ENCODE results near the gene EDN1. TPM values are rescaled to one million over a fixed set of nuclear protein-coding genes. Genes with fewer than 3 reads are reported as not detected.

The EDN1 gene
- total RNA-seq, 2 experiments from 2014 or later, result 0.15 to 0.24 TPM

DNA sequence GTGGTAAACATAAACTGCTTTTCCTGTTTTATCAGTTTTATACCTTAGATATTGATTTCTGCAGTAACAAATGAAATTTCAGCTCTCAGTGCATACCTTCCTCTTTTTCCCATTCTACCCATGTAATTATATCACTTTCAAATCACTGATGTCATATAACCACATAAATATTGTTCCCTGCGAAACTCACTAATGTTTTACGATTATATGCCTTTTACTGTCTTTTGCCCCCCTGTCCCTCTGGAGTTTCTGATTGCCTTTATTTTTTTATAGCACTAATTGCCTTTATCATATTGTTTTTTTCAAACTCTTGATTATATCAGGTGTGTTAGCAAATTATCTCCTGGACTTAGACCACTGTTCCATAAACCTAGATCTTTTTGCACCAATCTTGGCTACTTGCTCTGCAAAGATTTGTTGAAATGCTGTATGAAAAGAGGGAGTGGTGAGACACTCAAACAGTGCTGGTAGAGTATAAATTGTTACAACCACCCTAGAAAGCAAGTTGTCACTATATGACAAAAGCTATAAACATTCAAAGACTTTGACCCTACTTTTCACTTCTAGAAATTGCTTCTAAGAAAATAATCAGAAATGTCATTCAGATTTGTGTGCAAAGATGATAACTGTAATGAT lies 29.6 kb upstream of the EDN1 start:
- intact Hi-C loops (cut with micrococcal nuclease), result no loop called here
- CTCF ChIA-PET, result interaction anchor here (0.6 to 1.3 kb wide), 2 partner anchors 29 to 346 kb away, joined by 3 to 4 read pairs; partner anchors contain the start of gene EDN1
- no peak overlapping the region for H3K27ac Mint-ChIP-seq

GRCh38 chr6:12261502-12261901 lies 28.7 kb upstream of the EDN1 start:
- CTCF ChIA-PET, result interaction anchor here (1.3 kb wide), 1 partner anchor 28 kb away, joined by 4 read pairs; the partner anchor contains the start of gene EDN1
- no peaks in the 10 kb centered on the region for H3K9me3 Mint-ChIP-seq
- intact Hi-C loops (cut with micrococcal nuclease), result no loop called here
- H3K4me1 Mint-ChIP-seq (ENCODE audit: low read depth), result peaks cover 1% of the 10 kb centered on the region
- DNase-seq, result no peak
- H3K4me3 Mint-ChIP-seq, result no peak overlapping the region
- H3K36me3 Mint-ChIP-seq (ENCODE audit: low read depth), result no peaks in the 10 kb centered on the region
- H3K27me3 Mint-ChIP-seq (ENCODE audit: low read depth), result no peaks in the 10 kb centered on the region
- no peak overlapping the region for H3K27ac Mint-ChIP-seq

More for the DNA sequence above, 29.6 kb upstream of the EDN1 start:
- DNase-seq, result no peak
- H3K4me3 Mint-ChIP-seq, result no peak overlapping the region
- no peaks in the 10 kb centered on the region for H3K4me1 Mint-ChIP-seq (ENCODE audit: low read depth)
- H3K36me3 Mint-ChIP-seq (ENCODE audit: low read depth), result no peaks in the 10 kb centered on the region
- no peaks in the 10 kb centered on the region for H3K27me3 Mint-ChIP-seq (ENCODE audit: low read depth)
- no peaks in the 10 kb centered on the region for H3K9me3 Mint-ChIP-seq

- no peaks in the 10 kb centered on the region for H3K27me3 Mint-ChIP-seq (ENCODE audit: low read depth)
- no peak overlapping the region for H3K27ac Mint-ChIP-seq
- no peak for DNase-seq
- H3K4me3 Mint-ChIP-seq, result no peak overlapping the region
- intact Hi-C loops (cut with micrococcal nuclease), result no loop called here
- no peaks in the 10 kb centered on the region for H3K36me3 Mint-ChIP-seq (ENCODE audit: low read depth)
- CTCF ChIA-PET, result no interaction called here
- no peaks in the 10 kb centered on the region for H3K9me3 Mint-ChIP-seq
- peaks cover 3% of the 10 kb centered on the region for H3K4me1 Mint-ChIP-seq (ENCODE audit: low read depth)
Observed at GRCh38 chr6:12262236-12263061, 27.7 kb upstream of the EDN1 start.

DNA sequence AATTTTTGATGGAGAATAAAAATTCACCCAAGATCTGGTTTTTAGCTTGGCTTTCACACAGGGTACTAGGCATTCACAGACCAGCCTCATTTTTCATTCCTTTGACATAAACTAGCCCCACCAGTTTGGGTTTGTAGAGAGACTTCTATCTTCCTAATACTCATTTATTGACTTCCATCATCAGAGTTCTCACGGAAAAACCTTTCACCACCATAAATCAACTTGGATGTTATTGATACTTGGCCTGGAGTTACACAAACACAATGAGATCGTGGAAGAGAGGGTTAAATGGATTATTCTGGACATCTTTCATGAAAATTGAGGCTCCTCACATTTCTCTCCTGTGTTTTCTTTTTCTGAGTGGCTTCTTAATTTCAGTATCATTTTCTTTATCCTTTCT lies 26.8 kb upstream of the EDN1 start:
- no peak overlapping the region for H3K27ac Mint-ChIP-seq
- CTCF ChIA-PET, result interaction anchor here (1.0 kb wide), 1 partner anchor 608 kb away, joined by 3 read pairs; no protein-coding TSS in a partner anchor
- no peak overlapping the region for H3K4me3 Mint-ChIP-seq
- H3K9me3 Mint-ChIP-seq, result no peaks in the 10 kb centered on the region
- DNase-seq, result no peak
- H3K27me3 Mint-ChIP-seq (ENCODE audit: low read depth), result no peaks in the 10 kb centered on the region
- intact Hi-C loops (cut with micrococcal nuclease), result no loop called here
- H3K36me3 Mint-ChIP-seq (ENCODE audit: low read depth), result no peaks in the 10 kb centered on the region
- H3K4me1 Mint-ChIP-seq (ENCODE audit: low read depth), result peaks cover 3% of the 10 kb centered on the region

DNA sequence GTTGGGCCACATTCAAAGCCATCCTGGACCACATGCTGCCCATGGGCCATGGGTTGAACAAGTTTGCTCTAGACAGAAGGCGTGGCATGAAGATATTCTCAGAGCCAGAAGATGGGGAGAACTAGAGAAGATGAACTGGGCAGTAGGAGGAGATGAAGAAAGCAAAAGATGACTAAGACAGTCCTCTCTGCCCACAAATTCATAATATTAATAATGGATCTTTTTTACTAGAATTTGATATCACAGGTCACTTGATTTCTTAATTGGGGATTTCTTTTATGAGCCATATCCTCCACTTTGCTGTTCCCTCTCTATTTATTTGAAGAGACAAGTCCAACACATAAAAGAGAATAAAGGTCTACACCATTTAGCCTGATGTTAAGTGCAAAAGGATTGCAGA lies 25.5 kb upstream of the EDN1 start:
- Mint-ChIP-seq H3K27ac (no peak overlapping the region), H3K4me1 (ENCODE audit: low read depth) (peaks cover 3% of the 10 kb centered on the region), H3K9me3 (no peaks in the 10 kb centered on the region), H3K4me3 (no peak overlapping the region), H3K27me3 (ENCODE audit: low read depth) (no peaks in the 10 kb centered on the region), H3K36me3 (ENCODE audit: low read depth) (no peaks in the 10 kb centered on the region)
- CTCF ChIA-PET, result interaction anchor here (0.5 to 1.0 kb wide), 2 partner anchors 343 to 609 kb away, joined by 3 read pairs; no protein-coding TSS in a partner anchor
- intact Hi-C loops (cut with micrococcal nuclease), result no loop called here
- DNase-seq, result no peak

DNA sequence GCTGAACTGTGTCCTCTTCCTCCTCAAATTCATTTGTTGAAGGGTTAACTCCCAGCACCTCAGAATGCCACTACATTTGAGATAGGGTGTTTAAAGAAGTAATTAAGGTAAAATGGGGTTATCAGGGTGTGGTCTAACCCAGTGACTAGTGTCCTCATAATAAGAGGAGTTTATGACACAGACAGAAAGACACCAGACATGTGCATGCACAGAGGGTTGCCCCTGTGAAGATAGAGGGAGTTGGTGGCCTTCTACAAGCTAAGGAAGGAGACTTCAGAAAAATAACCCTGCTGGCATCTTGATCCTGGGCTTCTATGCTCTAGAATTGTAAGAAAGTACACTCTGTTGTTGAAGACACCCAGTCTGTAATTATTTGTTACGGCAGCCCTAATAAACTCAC lies 24.9 kb upstream of the EDN1 start:
- H3K4me3 Mint-ChIP-seq, result no peak overlapping the region
- peaks cover 3% of the 10 kb centered on the region for H3K4me1 Mint-ChIP-seq (ENCODE audit: low read depth)
- intact Hi-C loops (cut with micrococcal nuclease), result no loop called here
- H3K27ac Mint-ChIP-seq, result no peak overlapping the region
- H3K9me3 Mint-ChIP-seq, result no peaks in the 10 kb centered on the region
- CTCF ChIA-PET, result no interaction called here
- DNase-seq, result no peak
- no peaks in the 10 kb centered on the region for H3K27me3 Mint-ChIP-seq (ENCODE audit: low read depth)
- H3K36me3 Mint-ChIP-seq (ENCODE audit: low read depth), result no peaks in the 10 kb centered on the region

GRCh38 chr6:12265791-12266190 lies 24.4 kb upstream of the EDN1 start:
- CTCF ChIA-PET, result no interaction called here
- H3K27me3 Mint-ChIP-seq (ENCODE audit: low read depth), result no peaks in the 10 kb centered on the region
- intact Hi-C loops (cut with micrococcal nuclease), result no loop called here
- no peak overlapping the region for H3K27ac Mint-ChIP-seq
- H3K36me3 Mint-ChIP-seq (ENCODE audit: low read depth), result no peaks in the 10 kb centered on the region
- peaks cover 1% of the 10 kb centered on the region for H3K9me3 Mint-ChIP-seq
- no peak overlapping the region for H3K4me3 Mint-ChIP-seq
- peaks cover 3% of the 10 kb centered on the region for H3K4me1 Mint-ChIP-seq (ENCODE audit: low read depth)
- DNase-seq, result no peak

DNA sequence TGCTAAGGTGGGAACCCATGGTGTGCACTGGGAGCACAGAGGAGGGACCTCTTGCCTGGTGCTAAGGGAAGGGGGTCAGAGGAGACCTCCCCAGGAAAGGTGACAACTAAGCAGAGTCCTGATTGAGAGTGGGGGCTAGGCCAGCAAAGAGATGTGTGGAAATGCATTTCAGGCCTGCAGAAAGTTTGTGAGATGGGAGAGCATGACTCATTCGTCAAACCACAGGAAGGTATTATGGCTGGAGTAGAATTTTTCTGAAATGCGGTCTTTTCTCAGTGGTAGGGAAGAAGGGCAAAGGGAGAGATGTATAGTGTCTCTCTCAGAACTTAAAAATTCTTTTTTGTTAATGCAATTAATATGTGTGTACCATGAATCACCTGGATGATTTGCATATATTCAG lies 23.6 kb upstream of the EDN1 start:
- H3K36me3 Mint-ChIP-seq (ENCODE audit: low read depth), result no peaks in the 10 kb centered on the region
- peaks cover 5% of the 10 kb centered on the region for H3K4me1 Mint-ChIP-seq (ENCODE audit: low read depth)
- H3K27ac Mint-ChIP-seq, result no peak overlapping the region
- H3K9me3 Mint-ChIP-seq, result peaks cover 4% of the 10 kb centered on the region
- H3K27me3 Mint-ChIP-seq (ENCODE audit: low read depth), result no peaks in the 10 kb centered on the region
- CTCF ChIA-PET, result no interaction called here
- intact Hi-C loops (cut with micrococcal nuclease), result no loop called here
- DNase-seq, result no peak
- H3K4me3 Mint-ChIP-seq, result no peak overlapping the region

DNA sequence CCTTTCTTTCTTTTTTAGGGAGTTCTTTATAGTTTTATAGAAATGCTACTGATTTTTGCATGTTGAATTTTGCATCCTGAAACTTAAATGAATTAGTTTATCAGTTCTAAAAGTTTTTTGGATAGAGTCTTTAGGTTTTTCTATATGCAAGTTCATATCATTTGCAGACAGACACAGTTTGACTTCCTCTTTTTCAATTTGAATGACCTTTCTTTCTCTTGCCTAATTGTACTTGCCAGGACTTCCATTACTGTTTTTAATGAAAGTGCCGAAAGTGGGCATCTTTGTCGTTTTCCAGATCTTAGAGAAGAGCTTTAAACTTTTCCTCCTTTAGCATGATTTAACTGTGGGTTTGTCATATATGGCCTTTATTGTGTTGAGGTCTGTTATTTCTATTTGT lies 21.1 kb upstream of the EDN1 start:
- CTCF ChIA-PET, result no interaction called here
- Mint-ChIP-seq H3K4me1 (ENCODE audit: low read depth) (peaks cover 5% of the 10 kb centered on the region), H3K9me3 (peaks cover 9% of the 10 kb centered on the region), H3K27me3 (ENCODE audit: low read depth) (no peaks in the 10 kb centered on the region), H3K27ac (no peak overlapping the region), H3K4me3 (no peak overlapping the region), H3K36me3 (ENCODE audit: low read depth) (no peaks in the 10 kb centered on the region)
- intact Hi-C loops (cut with micrococcal nuclease), result no loop called here
- DNase-seq, result no peak

DNA sequence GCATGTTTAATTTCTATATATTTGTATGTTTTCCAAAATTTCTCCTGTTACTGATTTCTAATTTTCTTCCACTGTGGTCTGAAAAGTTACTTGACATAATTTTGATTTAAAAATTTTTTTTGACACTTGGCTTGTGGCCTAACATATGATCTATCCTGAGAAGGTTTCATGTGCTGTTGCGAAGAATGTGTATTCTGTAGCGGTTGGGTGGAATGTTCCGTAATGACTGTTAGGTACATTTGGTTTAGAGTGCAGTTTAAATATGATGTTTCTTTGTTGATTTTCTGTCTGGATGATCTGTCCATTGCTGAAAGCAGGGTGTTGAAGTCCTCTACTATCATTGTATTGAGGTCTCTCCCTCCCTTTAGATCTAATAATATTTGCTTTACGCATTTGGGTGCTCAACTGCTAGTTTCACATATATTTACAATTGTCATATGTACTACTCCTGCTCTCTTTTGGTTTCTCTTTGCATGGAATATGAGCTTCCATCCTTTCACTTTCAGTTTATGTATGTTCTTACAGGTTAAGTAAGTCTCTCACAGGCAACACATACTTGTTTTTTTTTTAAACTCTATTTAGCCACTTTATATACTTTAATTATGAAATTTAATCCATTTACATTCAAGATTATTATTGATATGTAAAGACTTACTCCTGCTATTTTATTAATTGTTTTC lies 19.5 kb upstream of the EDN1 start:
- Mint-ChIP-seq H3K9me3 (peaks cover 9% of the 10 kb centered on the region), H3K36me3 (ENCODE audit: low read depth) (no peaks in the 10 kb centered on the region), H3K4me3 (no peak overlapping the region), H3K27me3 (ENCODE audit: low read depth) (no peaks in the 10 kb centered on the region), H3K27ac (no peak overlapping the region), H3K4me1 (ENCODE audit: low read depth) (peaks cover 5% of the 10 kb centered on the region)
- intact Hi-C loops (cut with micrococcal nuclease), result no loop called here
- CTCF ChIA-PET, result interaction anchor here (0.7 to 1.3 kb wide), 2 partner anchors 19 to 441 kb away, joined by 3 to 5 read pairs; no protein-coding TSS in a partner anchor
- DNase-seq, result no peak

GRCh38 chr6:12271594-12271993 lies 18.6 kb upstream of the EDN1 start:
- Mint-ChIP-seq H3K9me3 (peaks cover 9% of the 10 kb centered on the region), H3K36me3 (ENCODE audit: low read depth) (no peaks in the 10 kb centered on the region), H3K27ac (no peak overlapping the region), H3K4me1 (ENCODE audit: low read depth) (peaks cover 3% of the 10 kb centered on the region), H3K4me3 (no peak overlapping the region), H3K27me3 (ENCODE audit: low read depth) (no peaks in the 10 kb centered on the region)
- DNase-seq, result no peak
- CTCF ChIA-PET, result interaction anchor here (0.7 to 1.3 kb wide), 2 partner anchors 18 to 442 kb away, joined by 3 to 5 read pairs; no protein-coding TSS in a partner anchor
- intact Hi-C loops (cut with micrococcal nuclease), result no loop called here

DNA sequence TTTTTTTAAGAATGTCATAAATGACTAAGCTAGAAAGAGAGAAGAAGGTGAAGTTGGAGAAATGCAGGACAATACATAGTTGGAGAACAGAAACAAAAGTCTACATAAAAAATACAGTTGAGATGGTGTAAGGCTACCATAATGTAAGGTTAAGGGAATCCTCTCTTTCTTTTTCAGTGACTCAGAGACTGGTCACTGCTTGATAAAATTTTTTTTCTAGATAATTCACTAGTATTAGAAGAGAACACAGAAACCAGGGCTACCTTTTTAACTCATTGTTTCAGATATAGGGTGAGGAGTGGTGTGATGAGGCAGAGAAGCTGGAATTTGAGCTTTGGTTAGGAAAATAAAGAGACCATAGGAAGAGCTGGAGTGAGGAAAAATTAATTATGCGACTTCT lies 18.2 kb upstream of the EDN1 start:
- no peak for DNase-seq
- CTCF ChIA-PET, result interaction anchor here (1.3 kb wide), 1 partner anchor 17 kb away, joined by 5 read pairs; no protein-coding TSS in a partner anchor
- no peak overlapping the region for H3K27ac Mint-ChIP-seq

More for the DNA sequence above, 18.2 kb upstream of the EDN1 start:
- H3K4me1 Mint-ChIP-seq (ENCODE audit: low read depth), result peaks cover 2% of the 10 kb centered on the region
- H3K4me3 Mint-ChIP-seq, result no peak overlapping the region
- intact Hi-C loops (cut with micrococcal nuclease), result no loop called here
- H3K27me3 Mint-ChIP-seq (ENCODE audit: low read depth), result no peaks in the 10 kb centered on the region
- H3K36me3 Mint-ChIP-seq (ENCODE audit: low read depth), result no peaks in the 10 kb centered on the region
- peaks cover 9% of the 10 kb centered on the region for H3K9me3 Mint-ChIP-seq
